Testis (tissue), 2 donors: ENCODE measurements around the gene TRPM3.

Source experiments
- CTCF ChIP-seq, 3 experiments: fragments of 450-650 bp in 2 of 3; fragments of 200-600 bp in 1 of 3; sonication (generic) in 1 of 3; IDR thresholded peaks; one replicate each; pipeline ENCODE4 v1.5.1; 2016 to 2019; ENCODE audit warnings: antibody characterized with exemption in 3 of 3, mild to moderate bottlenecking in 2 of 3, moderate library complexity in 1 of 3
- POLR2A ChIP-seq: fragments of 450-650 bp; IDR thresholded peaks from one replicate; pipeline ENCODE4 v1.6.1; 2017; ENCODE audit warnings: antibody characterized with exemption, mild to moderate bottlenecking, moderate library complexity

- TF ChIP-seq CTCF (IDR thresholded peaks at IDR 0.05) (peak; percentile 70 to 71 (median 70)), POLR2A (no peak)
Measured at GRCh38 chr9:70924895-70925547, 196.4 kb downstream of the TRPM3 start.
